Cardiac fibroblast (primary cell): ENCODE results near the gene CDNF.
"Not testable (repeated sequence)": the region's sequence is repeated elsewhere in the genome, so short reads cannot be mapped to it uniquely, and the experiment has no call there.

Experiments used
- DNase-seq, 2 donors: peaks; one replicate each; pipeline versions ENCODE4 v3.0.0 to v3.0.0-alpha.2; 2010; ENCODE audit warnings: low read depth in 2 of 2
- H3K4me3 ChIP-seq, 2 donors: replicated peaks in 1 of 2; 1 replicate in 1 of 2; 2 replicates in 1 of 2; pipeline ENCODE4 v1.5.1; 2011; ENCODE audit warnings: low read depth in 2 of 2, low read length in 2 of 2, mild to moderate bottlenecking in 2 of 2, moderate library complexity in 1 of 2
- CTCF ChIP-seq: IDR thresholded peaks from one replicate; pipeline ENCODE4 v1.5.1; 2011; ENCODE audit warnings: low read depth, mild to moderate bottlenecking, low read length, inconsistent platforms

Gene CDNF

GRCh38 chr10:14823966-14824365 is 13.9 kb downstream of the CDNF start:
- no peak for DNase-seq
- no peak overlapping the region for H3K4me3 ChIP-seq
- no peak for TF ChIP-seq CTCF

- no peak overlapping the region for H3K4me3 ChIP-seq
- peak; percentile 56 to 63 for DNase-seq
- peak; percentile 67 for TF ChIP-seq CTCF
These were observed 14.7 kb downstream of the CDNF start for GRCh38 chr10:14822879-14823755.

- H3K4me3 ChIP-seq = no peak overlapping the region
- DNase-seq = no peak
These were observed 16.0 kb downstream of the CDNF start for GRCh38 chr10:14821635-14822375.

GRCh38 chr10:14820775-14821154 is 17.1 kb downstream of the CDNF start:
- no peak for DNase-seq
- no peak overlapping the region for H3K4me3 ChIP-seq
- no peak for TF ChIP-seq CTCF

More at GRCh38 chr10:14821635-14822375, 16.0 kb downstream of the CDNF start:
- no peak for TF ChIP-seq CTCF

GRCh38 chr10:14820010-14820774 is 17.6 kb downstream of the CDNF start:
- TF ChIP-seq CTCF = no peak
- peak; percentile 81 to 82 for DNase-seq
- no peak overlapping the region for H3K4me3 ChIP-seq

- not testable (repeated sequence) for H3K4me3 ChIP-seq, DNase-seq
These were observed 21.1 kb downstream of the CDNF start for GRCh38 chr10:14816717-14817116.
